ENCODE results near the gene HNRNPAB.

DNA sequence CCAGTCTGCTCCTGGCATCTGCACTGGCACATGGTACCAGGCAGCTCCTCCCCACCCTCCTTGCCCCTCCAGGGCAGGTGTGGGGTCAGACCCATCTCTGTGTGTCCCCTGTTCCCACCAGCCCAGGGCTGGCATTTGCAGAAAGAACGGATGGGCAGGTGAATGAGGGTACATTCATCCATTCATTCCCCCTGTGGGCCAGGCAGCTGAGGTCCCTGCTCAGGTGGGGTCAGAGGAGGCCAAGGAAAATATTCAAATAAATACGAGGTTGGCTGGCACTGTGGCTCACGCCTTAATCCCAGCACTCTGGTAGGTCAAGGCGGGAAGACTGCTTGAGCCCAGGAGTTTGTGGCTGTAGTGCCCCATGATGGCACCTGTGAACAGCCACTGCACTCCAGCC, 53.3 kb downstream of the HNRNPAB start:
- TF ChIP-seq, protein P1, sequence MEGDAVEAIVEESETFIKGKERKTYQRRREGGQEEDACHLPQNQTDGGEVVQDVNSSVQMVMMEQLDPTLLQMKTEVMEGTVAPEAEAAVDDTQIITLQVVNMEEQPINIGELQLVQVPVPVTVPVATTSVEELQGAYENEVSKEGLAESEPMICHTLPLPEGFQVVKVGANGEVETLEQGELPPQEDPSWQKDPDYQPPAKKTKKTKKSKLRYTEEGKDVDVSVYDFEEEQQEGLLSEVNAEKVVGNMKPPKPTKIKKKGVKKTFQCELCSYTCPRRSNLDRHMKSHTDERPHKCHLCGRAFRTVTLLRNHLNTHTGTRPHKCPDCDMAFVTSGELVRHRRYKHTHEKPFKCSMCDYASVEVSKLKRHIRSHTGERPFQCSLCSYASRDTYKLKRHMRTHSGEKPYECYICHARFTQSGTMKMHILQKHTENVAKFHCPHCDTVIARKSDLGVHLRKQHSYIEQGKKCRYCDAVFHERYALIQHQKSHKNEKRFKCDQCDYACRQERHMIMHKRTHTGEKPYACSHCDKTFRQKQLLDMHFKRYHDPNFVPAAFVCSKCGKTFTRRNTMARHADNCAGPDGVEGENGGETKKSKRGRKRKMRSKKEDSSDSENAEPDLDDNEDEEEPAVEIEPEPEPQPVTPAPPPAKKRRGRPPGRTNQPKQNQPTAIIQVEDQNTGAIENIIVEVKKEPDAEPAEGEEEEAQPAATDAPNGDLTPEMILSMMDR (IDR thresholded peaks at IDR 0.05): no peak
- no peak for TF ChIP-seq POLR2A (IDR thresholded peaks at IDR 0.05)

Measured in right lobe of liver (tissue), 4 donors.